SK-N-SH (cell line): ENCODE results near the gene ZC3H4.

Experiments used
- EP300 ChIP-seq, 2 experiments: IDR thresholded peaks; 2 replicates each; pipeline versions ENCODE4 v1.4.0 to v1.6.1; 2012; ENCODE audit warnings: borderline replicate concordance in 1 of 2, low read depth in 1 of 2, low read length in 1 of 2
- EZH2phosphoT487 ChIP-seq: fragments of 200-600 bp; sonication (generic); IDR thresholded peaks from 2 replicates; pipeline ENCODE4 v1.6.1; 2017; ENCODE audit warnings: low read depth, mixed run types, mild to moderate bottlenecking, antibody characterized with exemption, moderate library complexity, borderline replicate concordance
- FOXJ3 ChIP-seq: sonication (generic); formaldehyde crosslinking; IDR thresholded peaks from 2 replicates; pipeline ENCODE4 v1.5.1; 2020; ENCODE audit warnings: mild to moderate bottlenecking, missing genetic modification reagents
- GABPA ChIP-seq: IDR thresholded peaks from 2 replicates; pipeline ENCODE4 v1.4.0; 2012; ENCODE audit warnings: low read depth, mild to moderate bottlenecking
- MAX ChIP-seq: IDR thresholded peaks from 2 replicates; pipeline ENCODE4 v1.4.0; 2012; ENCODE audit warnings: low read depth
- NFIC ChIP-seq: IDR thresholded peaks from 2 replicates; pipeline ENCODE4 v1.4.0; 2012; ENCODE audit warnings: borderline replicate concordance
- REST ChIP-seq: IDR thresholded peaks from 2 replicates; pipeline ENCODE4 v1.6.1; 2012; ENCODE audit warnings: mild to moderate bottlenecking, low read depth, low read length, moderate library complexity
- TCF12 ChIP-seq: IDR thresholded peaks from 2 replicates; pipeline ENCODE4 v1.4.0; 2012
- YY1 ChIP-seq: IDR thresholded peaks from 2 replicates; pipeline ENCODE4 v1.4.0; 2012; ENCODE audit warnings: low read depth, mild to moderate bottlenecking
- TF ChIP-seq, protein P1 (sequence below): fragments of 200-600 bp; sonication (generic); IDR thresholded peaks from 2 replicates; pipeline ENCODE4 v1.6.1; 2017; ENCODE audit warnings: antibody characterized with exemption, mild to moderate bottlenecking, moderate library complexity
- TF ChIP-seq, protein P2 (sequence below): fragments of 150-350 bp; IDR thresholded peaks from 2 replicates; pipeline ENCODE4 v1.6.1; 2017; ENCODE audit warnings: antibody characterized with exemption, low read length, low read depth, borderline replicate concordance

- TF ChIP-seq YY1 (no peak), FOXJ3 (no peak), REST (no peak), GABPA (no peak), TCF12 (no peak), NFIC (no peak), EP300 (IDR thresholded peaks at IDR 0.05; ENCODE audit: borderline replicate concordance in 1 of 2, low read depth in 1 of 2, low read length in 1 of 2) (no peak), MAX (no peak), EZH2phosphoT487 (no peak)
- TF ChIP-seq, protein P1, sequence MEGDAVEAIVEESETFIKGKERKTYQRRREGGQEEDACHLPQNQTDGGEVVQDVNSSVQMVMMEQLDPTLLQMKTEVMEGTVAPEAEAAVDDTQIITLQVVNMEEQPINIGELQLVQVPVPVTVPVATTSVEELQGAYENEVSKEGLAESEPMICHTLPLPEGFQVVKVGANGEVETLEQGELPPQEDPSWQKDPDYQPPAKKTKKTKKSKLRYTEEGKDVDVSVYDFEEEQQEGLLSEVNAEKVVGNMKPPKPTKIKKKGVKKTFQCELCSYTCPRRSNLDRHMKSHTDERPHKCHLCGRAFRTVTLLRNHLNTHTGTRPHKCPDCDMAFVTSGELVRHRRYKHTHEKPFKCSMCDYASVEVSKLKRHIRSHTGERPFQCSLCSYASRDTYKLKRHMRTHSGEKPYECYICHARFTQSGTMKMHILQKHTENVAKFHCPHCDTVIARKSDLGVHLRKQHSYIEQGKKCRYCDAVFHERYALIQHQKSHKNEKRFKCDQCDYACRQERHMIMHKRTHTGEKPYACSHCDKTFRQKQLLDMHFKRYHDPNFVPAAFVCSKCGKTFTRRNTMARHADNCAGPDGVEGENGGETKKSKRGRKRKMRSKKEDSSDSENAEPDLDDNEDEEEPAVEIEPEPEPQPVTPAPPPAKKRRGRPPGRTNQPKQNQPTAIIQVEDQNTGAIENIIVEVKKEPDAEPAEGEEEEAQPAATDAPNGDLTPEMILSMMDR, result no peak
- TF ChIP-seq, protein P2, sequence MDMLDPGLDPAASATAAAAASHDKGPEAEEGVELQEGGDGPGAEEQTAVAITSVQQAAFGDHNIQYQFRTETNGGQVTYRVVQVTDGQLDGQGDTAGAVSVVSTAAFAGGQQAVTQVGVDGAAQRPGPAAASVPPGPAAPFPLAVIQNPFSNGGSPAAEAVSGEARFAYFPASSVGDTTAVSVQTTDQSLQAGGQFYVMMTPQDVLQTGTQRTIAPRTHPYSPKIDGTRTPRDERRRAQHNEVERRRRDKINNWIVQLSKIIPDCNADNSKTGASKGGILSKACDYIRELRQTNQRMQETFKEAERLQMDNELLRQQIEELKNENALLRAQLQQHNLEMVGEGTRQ, result no peak
These were observed 94.7 kb downstream of the ZC3H4 start for GRCh38 chr19:47018923-47019322.
